Stimulated activated naive CD8-positive, alpha-beta T cell treated with anti-CD3 and anti-CD28 coated beads, Interleukin-15, amount 100 ng/mL, for 72 hours (primary cell): ENCODE data around the gene IGF2BP1.

ENCODE experiments used
- ATAC-seq: fragments of 150-1000 bp; cut with Tn5 transposase; 2 replicates; pipeline ENCODE4 v1.10.0; 2021; ENCODE audit warnings: mild to moderate bottlenecking, moderate library complexity
- DNase-seq, 2 donors: peaks; one replicate each; pipeline ENCODE4 v3.0.0; 2021 to 2022
- H3K27ac Mint-ChIP-seq, 2 donors: one replicate each; pipeline ENCODE4 v1.8.0; 2022; ENCODE audit warnings: mild to moderate bottlenecking in 2 of 2, mixed read lengths in 2 of 2, moderate library complexity in 2 of 2
- H3K27me3 Mint-ChIP-seq: one replicate; pipeline ENCODE4 v1.8.0; 2022; ENCODE audit warnings: mixed read lengths
- H3K4me1 Mint-ChIP-seq: one replicate; pipeline ENCODE4 v1.8.0; 2022; ENCODE audit warnings: mild to moderate bottlenecking, mixed read lengths
- H3K4me3 Mint-ChIP-seq, 2 donors: one replicate each; pipeline ENCODE4 v1.8.0; 2022; ENCODE audit warnings: mild to moderate bottlenecking in 2 of 2, mixed read lengths in 2 of 2, moderate library complexity in 1 of 2
- H3K9me3 Mint-ChIP-seq, 2 donors: one replicate each; pipeline ENCODE4 v1.8.0; 2022; ENCODE audit warnings: mixed read lengths in 2 of 2

IGF2BP1 gene

GRCh38 chr17:48997103-48997826, at the start of gene IGF2BP1:
TSS of gene IGF2BP1 (plus strand) at chr17:48997385. CDS start at chr17:48997746, 361 bp downstream.
- Mint-ChIP-seq H3K27ac (peak within 1 kb of the TSS; percentile 74 to 76), H3K27me3 (peaks cover 91% of the 10 kb centered on the region), H3K4me1 (peaks cover 41% of the 10 kb centered on the region), H3K9me3 (no peaks in the 10 kb centered on the region), H3K4me3 (peak within 1 kb of the TSS; percentile 83 to 88)
- DNase-seq (peak; percentile 17 to 18), ATAC-seq (peak; percentile 46)

- no peak overlapping the region for H3K4me3 Mint-ChIP-seq
- peaks cover 7% of the 10 kb centered on the region for H3K4me1 Mint-ChIP-seq
- no peak for ATAC-seq
- DNase-seq = no peak
- H3K9me3 Mint-ChIP-seq = no peaks in the 10 kb centered on the region
- no peak overlapping the region for H3K27ac Mint-ChIP-seq
- H3K27me3 Mint-ChIP-seq = peaks cover 21% of the 10 kb centered on the region
Observed at GRCh38 chr17:48951572-48951971, 45.6 kb upstream of the IGF2BP1 start.

DNA sequence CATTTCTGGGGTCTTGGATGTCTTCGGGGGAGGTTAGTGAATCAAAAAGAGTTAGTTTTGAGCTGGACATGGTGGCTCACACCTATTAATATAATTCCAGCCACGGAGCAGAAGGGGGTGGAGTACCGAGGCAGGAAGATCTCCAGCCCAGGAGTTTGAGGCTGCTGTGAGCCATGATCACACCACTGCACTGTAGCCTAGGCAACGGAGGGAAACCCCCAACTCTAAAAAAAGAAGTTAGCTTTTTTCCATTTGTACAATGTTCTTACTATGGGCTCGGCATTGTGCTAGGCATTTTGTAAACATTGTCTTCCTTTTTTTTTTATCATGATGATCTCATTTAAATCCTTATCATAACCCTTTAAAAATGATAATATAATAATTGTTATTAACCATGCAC, 44.3 kb upstream of the IGF2BP1 start:
- ATAC-seq (no peak), DNase-seq (no peak)
- Mint-ChIP-seq H3K27me3 (peaks cover 25% of the 10 kb centered on the region), H3K4me1 (peaks cover 7% of the 10 kb centered on the region), H3K9me3 (no peaks in the 10 kb centered on the region), H3K27ac (peak overlapping the region in 1 of 2 donors; percentile 9), H3K4me3 (no peak overlapping the region)

- Mint-ChIP-seq H3K27me3 (peaks cover 37% of the 10 kb centered on the region), H3K4me1 (peaks cover 7% of the 10 kb centered on the region), H3K27ac (peak overlapping the region in 1 of 2 donors; percentile 30), H3K9me3 (no peaks in the 10 kb centered on the region), H3K4me3 (no peak overlapping the region)
- DNase-seq (peak in 1 of 2 donors; percentile 10), ATAC-seq (no peak)
Observed at GRCh38 chr17:48954300-48954755, 42.9 kb upstream of the IGF2BP1 start.

GRCh38 chr17:48960834-48961515, 36.2 kb upstream of the IGF2BP1 start:
- Mint-ChIP-seq H3K4me3 (no peak overlapping the region), H3K4me1 (no peaks in the 10 kb centered on the region), H3K9me3 (no peaks in the 10 kb centered on the region), H3K27ac (no peak overlapping the region), H3K27me3 (peaks cover 57% of the 10 kb centered on the region)
- DNase-seq (no peak), ATAC-seq (no peak)

GRCh38 chr17:48961516-48962233, 35.5 kb upstream of the IGF2BP1 start:
- ATAC-seq (no peak), DNase-seq (no peak)
- H3K4me1 Mint-ChIP-seq = no peaks in the 10 kb centered on the region
- H3K27me3 Mint-ChIP-seq = peaks cover 57% of the 10 kb centered on the region
- H3K9me3 Mint-ChIP-seq = no peaks in the 10 kb centered on the region
- no peak overlapping the region for H3K4me3 Mint-ChIP-seq
- no peak overlapping the region for H3K27ac Mint-ChIP-seq

- Mint-ChIP-seq H3K27ac (peak overlapping the region in 1 of 2 donors; percentile 37), H3K27me3 (peaks cover 82% of the 10 kb centered on the region), H3K9me3 (no peaks in the 10 kb centered on the region), H3K4me3 (no peak overlapping the region), H3K4me1 (peaks cover 10% of the 10 kb centered on the region)
- ATAC-seq (no peak), DNase-seq (no peak)
Observed at GRCh38 chr17:48970224-48970623, 27.0 kb upstream of the IGF2BP1 start.

DNA sequence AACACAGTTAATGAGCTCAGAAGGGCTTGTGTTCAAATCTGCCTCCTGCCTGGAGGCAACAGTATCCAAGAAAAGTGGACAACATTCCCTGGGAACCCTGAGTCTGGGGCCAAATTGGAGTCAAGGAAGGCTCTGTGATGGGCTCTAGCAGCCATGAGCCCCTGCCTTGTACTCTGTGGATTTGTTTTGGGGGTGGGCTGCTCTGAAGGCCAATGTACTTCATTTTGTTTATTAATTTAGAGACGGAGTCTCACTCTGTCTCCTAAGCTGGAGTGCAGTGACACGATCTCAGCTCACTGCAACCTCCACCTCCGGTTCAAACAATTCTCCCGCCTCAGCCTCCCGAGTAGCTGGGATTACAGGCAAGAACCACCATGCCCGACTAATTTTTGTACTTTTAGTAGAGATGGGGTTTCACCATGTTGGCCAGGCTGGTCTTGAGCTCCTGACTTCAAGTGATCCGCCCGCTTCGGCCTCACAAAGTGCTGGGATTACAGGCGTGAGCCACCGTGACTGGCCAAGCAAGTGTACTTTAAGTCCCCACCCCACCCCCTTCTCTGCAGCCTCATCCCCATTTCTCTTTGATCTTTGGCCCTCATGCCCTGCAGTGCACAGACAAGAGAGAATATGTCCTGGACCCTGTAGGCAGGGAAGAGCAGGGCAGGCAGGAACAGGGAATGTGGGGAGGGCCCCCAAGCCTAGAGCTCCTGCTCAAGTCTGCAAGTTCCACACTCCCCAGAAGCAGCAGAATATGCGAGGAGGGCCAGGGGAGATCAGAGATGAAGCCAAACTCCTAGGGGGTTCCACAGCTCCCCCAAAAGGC, 26.1 kb upstream of the IGF2BP1 start:
- DNase-seq = no peak
- H3K27ac Mint-ChIP-seq = no peak overlapping the region
- H3K4me1 Mint-ChIP-seq = peaks cover 10% of the 10 kb centered on the region
- no peaks in the 10 kb centered on the region for H3K9me3 Mint-ChIP-seq
- no peak for ATAC-seq
- peaks cover 75% of the 10 kb centered on the region for H3K27me3 Mint-ChIP-seq
- H3K4me3 Mint-ChIP-seq = no peak overlapping the region

GRCh38 chr17:48972749-48973097, 24.5 kb upstream of the IGF2BP1 start:
- DNase-seq = no peak
- ATAC-seq = no peak
- Mint-ChIP-seq H3K27me3 (peaks cover 68% of the 10 kb centered on the region), H3K9me3 (no peaks in the 10 kb centered on the region), H3K4me1 (peaks cover 10% of the 10 kb centered on the region), H3K4me3 (no peak overlapping the region), H3K27ac (no peak overlapping the region)

GRCh38 chr17:48973806-48974205, 23.4 kb upstream of the IGF2BP1 start:
- ATAC-seq (no peak), DNase-seq (no peak)
- no peak overlapping the region for H3K4me3 Mint-ChIP-seq
- peaks cover 57% of the 10 kb centered on the region for H3K27me3 Mint-ChIP-seq
- no peak overlapping the region for H3K27ac Mint-ChIP-seq
- peaks cover 10% of the 10 kb centered on the region for H3K4me1 Mint-ChIP-seq
- H3K9me3 Mint-ChIP-seq = no peaks in the 10 kb centered on the region

DNA sequence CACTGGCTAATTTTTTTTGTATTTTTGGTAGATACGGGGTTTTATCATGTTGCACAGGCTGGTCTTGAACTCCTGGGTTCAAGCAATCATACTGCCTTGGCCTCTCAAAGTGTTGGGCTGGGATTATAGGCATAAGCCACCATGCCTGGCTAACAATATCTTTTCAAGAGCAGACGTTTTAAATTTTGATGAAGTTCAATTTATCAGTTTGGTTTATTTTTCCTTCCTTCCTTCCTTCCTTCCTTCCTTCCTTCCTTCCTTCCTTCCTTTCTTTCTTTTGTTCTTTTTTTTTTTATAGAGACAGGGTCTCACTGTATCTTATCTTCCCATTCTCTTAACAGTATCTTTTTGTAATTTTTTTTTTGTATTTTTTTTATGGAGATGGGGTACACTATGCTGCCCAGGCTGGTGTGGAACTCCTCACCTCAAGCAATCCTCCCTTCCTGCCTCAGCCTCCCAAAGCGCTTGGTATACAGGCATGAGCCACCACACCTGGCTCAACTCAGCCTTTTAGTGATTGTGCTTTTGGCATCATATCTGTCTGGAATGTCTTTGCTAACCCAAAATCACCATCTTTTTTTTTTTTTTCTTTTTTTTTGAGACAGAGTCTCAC, 15.2 kb upstream of the IGF2BP1 start:
- Mint-ChIP-seq H3K27me3 (peaks cover 15% of the 10 kb centered on the region), H3K4me3 (no peak overlapping the region), H3K27ac (peak overlapping the region in 1 of 2 donors; percentile 89), H3K4me1 (no peaks in the 10 kb centered on the region), H3K9me3 (peaks cover 0 to 5% of the 10 kb centered on the region in 2 donors)
- ATAC-seq = no peak
- no peak for DNase-seq

DNA sequence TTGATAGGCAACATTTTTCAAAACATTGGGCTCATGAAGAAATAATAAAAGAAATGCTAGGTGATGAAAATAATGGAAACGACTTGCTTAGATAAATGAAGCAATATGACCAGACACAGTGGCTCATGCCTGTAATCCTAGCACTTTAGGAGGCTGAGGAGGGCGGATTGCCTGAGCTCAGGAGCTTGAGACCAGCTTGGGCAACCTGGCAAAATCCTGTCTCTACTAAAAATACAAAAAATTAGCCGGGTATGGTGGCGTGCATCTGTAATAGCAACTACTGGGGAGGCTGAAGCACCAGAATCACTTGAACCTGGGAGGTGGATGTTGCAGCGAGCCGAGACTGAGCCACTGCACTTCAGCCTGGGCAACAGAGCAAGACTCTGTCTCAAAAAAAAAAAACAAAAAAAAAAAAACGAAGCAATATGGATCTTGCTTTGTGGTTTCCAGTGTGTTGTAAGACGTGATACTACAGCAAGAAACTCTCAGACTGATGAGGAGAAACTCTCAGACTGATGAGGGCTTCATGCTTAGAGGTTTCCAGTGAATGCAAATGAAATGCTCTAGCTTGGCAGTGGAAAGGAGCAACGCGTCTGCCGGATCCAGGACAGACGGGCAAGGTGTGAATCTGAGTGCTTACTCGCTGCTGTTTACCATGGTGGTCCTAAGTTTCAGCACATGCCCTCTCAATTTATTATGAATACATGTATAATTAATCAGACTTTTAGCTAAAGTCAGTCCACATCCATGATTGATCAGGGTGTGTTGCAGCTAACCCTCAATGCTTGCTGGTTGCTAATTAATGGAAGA, 11.5 kb upstream of the IGF2BP1 start:
- DNase-seq (no peak), ATAC-seq (no peak)
- Mint-ChIP-seq H3K27ac (no peak overlapping the region), H3K27me3 (peaks cover 30% of the 10 kb centered on the region), H3K9me3 (peaks cover 0 to 5% of the 10 kb centered on the region in 2 donors), H3K4me1 (no peaks in the 10 kb centered on the region), H3K4me3 (no peak overlapping the region)

GRCh38 chr17:48989100-48989499, 8.1 kb upstream of the IGF2BP1 start:
- peaks cover 55% of the 10 kb centered on the region for H3K27me3 Mint-ChIP-seq
- no peak for DNase-seq
- H3K4me3 Mint-ChIP-seq = no peak overlapping the region
- no peak for ATAC-seq
- H3K4me1 Mint-ChIP-seq = no peaks in the 10 kb centered on the region
- no peaks in the 10 kb centered on the region for H3K9me3 Mint-ChIP-seq
- H3K27ac Mint-ChIP-seq = no peak overlapping the region

DNA sequence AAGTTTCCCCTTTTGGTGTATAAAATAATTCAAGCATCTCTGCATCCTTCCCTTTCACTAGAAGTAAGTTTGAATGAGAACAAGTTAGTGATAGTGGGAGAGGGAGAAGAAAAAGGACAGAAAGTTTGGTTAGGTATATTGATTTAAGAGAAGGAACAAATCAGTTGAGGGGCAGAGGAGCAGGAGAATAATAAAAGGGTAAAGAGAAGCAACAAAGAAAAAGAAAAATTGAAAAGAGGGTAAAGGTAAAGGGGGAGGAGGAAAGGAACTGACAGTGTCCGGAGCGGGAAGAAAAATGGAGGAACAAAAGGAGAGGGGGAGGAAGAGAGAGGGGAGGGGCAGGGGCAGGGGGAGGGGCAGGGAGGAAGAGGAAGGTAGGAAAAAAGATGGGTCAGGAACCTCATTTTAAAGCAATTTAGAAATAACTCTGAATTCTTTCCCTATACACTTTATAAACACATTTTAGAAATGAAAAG, 6.3 kb upstream of the IGF2BP1 start:
- peaks cover 7% of the 10 kb centered on the region for H3K4me1 Mint-ChIP-seq
- no peak for DNase-seq
- no peak overlapping the region for H3K27ac Mint-ChIP-seq
- H3K27me3 Mint-ChIP-seq = peaks cover 64% of the 10 kb centered on the region
- H3K4me3 Mint-ChIP-seq = no peak overlapping the region
- no peak for ATAC-seq
- H3K9me3 Mint-ChIP-seq = no peaks in the 10 kb centered on the region
